ENCODE measurements around the gene LGALS12.

- no peak for TF ChIP-seq CTCF (conservative IDR thresholded peaks at IDR 0.05 in 1 of 2, IDR thresholded peaks at IDR 0.05 in 1 of 2; ENCODE audit: low read depth in 1 of 2, low read length in 2 of 2)
- no peak for TF ChIP-seq EZH2 (IDR thresholded peaks at IDR 0.05; ENCODE audit: low read length, missing control alignments)
These were observed 46.0 kb downstream of the LGALS12 start for GRCh38 chr11:63551889-63552266.

All from fibroblast of lung (primary cell).